GM12878 (cell line): ENCODE results near the gene RALGDS. TPM values are rescaled to one million over a fixed set of nuclear protein-coding genes. Genes with fewer than 3 reads are reported as not detected.
A peak's percentile ranks its signal among the peaks of the same experiment; 100 is the strongest.

Source experiments
- ATAC-seq: fragments of 200-7000 bp; cut with Tn5 transposase; 3 replicates; pipeline ENCODE4 v1.9.1; 2020; ENCODE audit warnings: mild to moderate bottlenecking, moderate library complexity
- BruUV-seq: library from RNA; stranded (reverse); fragments of 400-500 nt; replicated peaks from 2 replicates; lab custom pipeline; 2021; lab: Mats Ljungman, UMichigan
- CTCF ChIA-PET: fragments of 300-600 bp; sonication (Branson Sonifier 250); formaldehyde crosslinking; extraction: SDS; loops from one replicate; lab custom pipeline; 2021; ENCODE audit warnings: inconsistent platforms; lab: Yijun Ruan, JAX
- POLR2A ChIA-PET: fragments of 350-600 bp; formaldehyde crosslinking; extraction: SDS; loops from one replicate; lab custom pipeline; 2021; ENCODE audit warnings: inconsistent platforms; lab: Charles Lee
- RAD21 ChIA-PET: fragments of 300-600 bp; sonication (Branson Sonifier 250); formaldehyde crosslinking; loops from one replicate; lab custom pipeline; 2023; ENCODE audit warnings: antibody characterized with exemption; ENCODE audit not compliant: unreplicated experiment; lab: Charles Lee
- SMC1A ChIA-PET: fragments of 300-600 bp; sonication (Branson Sonifier 250); formaldehyde crosslinking; loops from one replicate; lab custom pipeline; 2023; ENCODE audit not compliant: unreplicated experiment, uncharacterized antibody; lab: Charles Lee
- DNase-seq: peaks from one replicate; pipeline ENCODE4 v3.0.0-alpha.2; 2011; ENCODE audit warnings: low read depth, low spot score
- FAIRE-seq: peaks from 3 replicates; lab custom pipeline; 2011; peaks lifted over from hg19 to GRCh38; lab: Jason Lieb, UNC
- H2AFZ ChIP-seq: 2 replicates; pipeline ENCODE4 v1.6.0; 2011; ENCODE audit warnings: low read depth, low read length, control low read depth; ENCODE audit not compliant: control insufficient read depth
- H3K27ac ChIP-seq: 2 replicates; pipeline ENCODE4 v1.5.1; 2011; ENCODE audit warnings: control low read depth; ENCODE audit not compliant: control insufficient read depth, insufficient read depth
- H3K27me3 ChIP-seq, 2 experiments: replicated peaks in 1 of 2; 2 replicates each; pipeline versions ENCODE4 v1.6.0 to v1.6.1; 2011; ENCODE audit warnings: low read length in 1 of 2; ENCODE audit not compliant: control insufficient read depth in 2 of 2, insufficient read depth in 2 of 2
- H3K36me3 ChIP-seq, 2 experiments: 2 replicates each; pipeline ENCODE4 v1.5.1; 2011; ENCODE audit warnings: low read length in 1 of 2; ENCODE audit not compliant: control insufficient read depth in 2 of 2, insufficient read depth in 2 of 2
- H3K4me1 ChIP-seq: 2 replicates; pipeline ENCODE4 v1.6.1; 2011; ENCODE audit warnings: mild to moderate bottlenecking, low read length, moderate library complexity, mixed read lengths; ENCODE audit not compliant: control insufficient read depth, insufficient read depth
- H3K4me2 ChIP-seq: 2 replicates; pipeline ENCODE4 v1.6.0; 2011; ENCODE audit warnings: control low read depth; ENCODE audit not compliant: control insufficient read depth, insufficient read depth
- H3K4me3 ChIP-seq: fragments of 200-600 bp; sonication (generic); 2 replicates; pipeline ENCODE4 v1.5.1; 2016
- H3K79me2 ChIP-seq: 2 replicates; pipeline ENCODE4 v1.6.0; 2011; ENCODE audit warnings: low read length; ENCODE audit not compliant: control insufficient read depth, insufficient read depth
- H3K9ac ChIP-seq: 2 replicates; pipeline ENCODE4 v1.8.0; 2011; ENCODE audit warnings: low read length, control low read depth, mixed read lengths; ENCODE audit not compliant: control insufficient read depth, insufficient read depth
- H3K9me3 ChIP-seq: replicated peaks from 3 replicates; pipeline ENCODE4 v1.5.1; 2011; ENCODE audit warnings: mild to moderate bottlenecking, low read length; ENCODE audit not compliant: control insufficient read depth, insufficient read depth
- H4K20me1 ChIP-seq: 2 replicates; pipeline ENCODE4 v1.6.0; 2011; ENCODE audit not compliant: control insufficient read depth, insufficient read depth
- ASH2L ChIP-seq: fragments of 300-600, 200-600 bp; sonication (generic); IDR thresholded peaks from 2 replicates; pipeline ENCODE4 v1.6.1; 2017; ENCODE audit warnings: low read depth, mild to moderate bottlenecking, borderline replicate concordance
- ATF2 ChIP-seq: IDR thresholded peaks from 2 replicates; pipeline ENCODE4 v1.6.1; 2012; ENCODE audit warnings: low read length, inconsistent platforms
- BHLHE40 ChIP-seq, 2 experiments: fragments of 450-650 bp in 1 of 2; IDR thresholded peaks; 2 replicates each; pipeline ENCODE4 v1.6.1; 2011 to 2017; ENCODE audit warnings: low read depth in 2 of 2, borderline replicate concordance in 1 of 2, improper control_type of control experiment in 1 of 2, low read length in 1 of 2, mild to moderate bottlenecking in 1 of 2
- CEBPB ChIP-seq, 2 experiments: fragments of 150-350 bp in 1 of 2; IDR thresholded peaks; 2 replicates each; pipeline ENCODE4 v1.6.1; 2012 to 2014; ENCODE audit warnings: low read depth in 2 of 2, low read length in 2 of 2, borderline replicate concordance in 1 of 2, inconsistent platforms in 1 of 2
- CHD2 ChIP-seq: IDR thresholded peaks from 2 replicates; pipeline ENCODE4 v1.6.1; 2011; ENCODE audit warnings: low read depth, low read length, improper control_type of control experiment, borderline replicate concordance
- EED ChIP-seq: sonication (generic); IDR thresholded peaks from 2 replicates; pipeline ENCODE4 v1.6.1; 2016; ENCODE audit warnings: antibody characterized with exemption, low read depth
- FOXM1 ChIP-seq: IDR thresholded peaks from 2 replicates; pipeline ENCODE4 v1.6.1; 2012; ENCODE audit warnings: low read depth, mild to moderate bottlenecking, inconsistent platforms, low read length, moderate library complexity
- HSF1 ChIP-seq: fragments of 150-350 bp; IDR thresholded peaks from 2 replicates; pipeline ENCODE4 v1.6.1; 2014; ENCODE audit warnings: mild to moderate bottlenecking, low read depth, low read length
- KDM1A ChIP-seq: fragments of 200-600 bp; sonication (generic); IDR thresholded peaks from 2 replicates; pipeline ENCODE4 v1.6.1; 2016; ENCODE audit warnings: borderline replicate concordance
- POLR2AphosphoS2 ChIP-seq: IDR thresholded peaks from 2 replicates; pipeline ENCODE4 v1.6.1; 2011; ENCODE audit warnings: low read depth, mild to moderate bottlenecking, low read length, improper control_type of control experiment, moderate library complexity
- RBBP5 ChIP-seq: fragments of 200-600 bp; sonication (generic); conservative IDR thresholded peaks from 2 replicates; pipeline ENCODE4 v1.6.1; 2016
- SPI1 ChIP-seq: IDR thresholded peaks from 2 replicates; pipeline ENCODE4 v1.6.1; 2011; ENCODE audit warnings: low read depth, mild to moderate bottlenecking, low read length, moderate library complexity, borderline replicate concordance; ENCODE audit not compliant: insufficient read depth
- SRF ChIP-seq, 2 experiments: IDR thresholded peaks; 2 replicates each; pipeline ENCODE4 v1.6.1; 2011; ENCODE audit warnings: low read depth in 2 of 2, low read length in 2 of 2, mild to moderate bottlenecking in 1 of 2, moderate library complexity in 1 of 2
- TARDBP ChIP-seq: IDR thresholded peaks from 2 replicates; pipeline ENCODE4 v1.6.1; 2016; ENCODE audit warnings: borderline replicate concordance
- TCF3 ChIP-seq: IDR thresholded peaks from 2 replicates; pipeline ENCODE4 v1.6.1; 2012; ENCODE audit warnings: low read depth, mild to moderate bottlenecking, low read length, borderline replicate concordance; ENCODE audit not compliant: insufficient read depth
- YY1 ChIP-seq: IDR thresholded peaks from 2 replicates; pipeline ENCODE4 v1.6.1; 2011; ENCODE audit warnings: low read depth, mild to moderate bottlenecking, low read length
- WGBS: methylation state at CpG from one replicate; pipeline ENCODE4 v1.1.6; 2016; ENCODE audit warnings: low lambda C conversion rate; ENCODE audit not compliant: insufficient replicate concordance, insufficient coverage; ENCODE audit errors: missing lambda C conversion rate; 5-methylcytosine and 5-hydroxymethylcytosine counted together
- in situ Hi-C: fragments of 300-500 bp; cut with MboI; formaldehyde crosslinking; loops from 9 replicates; pipeline ENCODE4 v1.14.3; 2018; ENCODE audit warnings: mixed read lengths
- intact Hi-C: fragments of 100-400 bp; cut with micrococcal nuclease; formaldehyde crosslinking; loops from one replicate; pipeline ENCODE4 v1.14.2; 2022; ENCODE audit not compliant: unreplicated experiment
- polyA plus RNA-seq, 11 experiments: library from polyadenylated mRNA; depleted of rRNA in 4 of 11; unstranded in 6 of 11; stranded (reverse) in 5 of 11; fragments of >200 nt; fragmentation: Nextera tagmentation in 4 of 11; fragmentation: Illumina TruSeq in 1 of 11; extraction: Ambion mirVana in 4 of 11; extraction: Trizol in 1 of 11; gene quantifications; 1 replicate in 1 of 11; 2 replicates in 10 of 11; pipeline versions ENCODE4 v1.2.1 to v1.2.3, GENCODE V29; 2011 to 2016; ENCODE audit warnings: inconsistent platforms in 2 of 11, missing spikeins in 2 of 11, low read depth in 1 of 11
- total RNA-seq, 4 experiments: library from RNA; depleted of rRNA in 3 of 4; stranded (reverse); fragments of >200 nt in 3 of 4; fragmentation: Illumina TruSeq in 1 of 4; extraction: Trizol in 1 of 4; gene quantifications; 2 replicates each; pipeline versions ENCODE4 v1.2.1 to v1.2.3, GENCODE V29; 2013 to 2021

The RALGDS gene
- total and polyA plus RNA-seq, 10 of the 15 experiments (the other 5 are each of a cell fraction or from before 2014, with no cell fraction given): 1.3 to 48.6 (median 21.2) TPM

GRCh38 chr9:133132174-133132573 lies 11.1 kb upstream of the RALGDS start (continued):
- TF ChIP-seq HSF1: no peak
- TF ChIP-seq SPI1: no peak
- no peak for TF ChIP-seq KDM1A
- no peak for TF ChIP-seq POLR2AphosphoS2
- TF ChIP-seq BHLHE40 (IDR thresholded peaks at IDR 0.05; ENCODE audit: borderline replicate concordance in 1 of 2, low read depth in 2 of 2, low read length in 1 of 2): no peak
- no peak for TF ChIP-seq ASH2L

- no peak for DNase-seq
- H3K27ac ChIP-seq: peak overlapping the region; percentile 81
- no peak overlapping the region for H2AFZ ChIP-seq
- peaks cover 49% of the 10 kb centered on the region for H3K4me1 ChIP-seq
- ATAC-seq: no peak
- no peaks in the 10 kb centered on the region; the same call in 1 of the 2 replicates for H4K20me1 ChIP-seq
- no peak for FAIRE-seq
- POLR2A ChIA-PET: interaction anchor here (1.3 to 3.4 kb wide), 5 partner anchors 10 to 16 kb away, joined by 3 to 26 read pairs (median 4); partner anchors contain the start of gene RALGDS
- H3K79me2 ChIP-seq: peaks cover 66% of the 10 kb centered on the region
- H3K4me3 ChIP-seq: no peak overlapping the region
- SMC1A ChIA-PET: interaction anchor here (0.8 to 5.9 kb wide), 2 partner anchors 14 kb away, joined by 3 to 48 read pairs; no protein-coding TSS in a partner anchor
- TF ChIP-seq YY1: no peak
- TF ChIP-seq RBBP5: no peak
- TF ChIP-seq FOXM1: no peak
- no peak for TF ChIP-seq TCF3
- TF ChIP-seq ATF2: no peak
- TF ChIP-seq CHD2: no peak
- TF ChIP-seq TARDBP: no peak
- no peak for TF ChIP-seq CEBPB (IDR thresholded peaks at IDR 0.05; ENCODE audit: borderline replicate concordance in 1 of 2, low read depth in 2 of 2, low read length in 2 of 2)
- TF ChIP-seq EED: no peak
- no peak for TF ChIP-seq SRF (IDR thresholded peaks at IDR 0.05; ENCODE audit: low read depth in 2 of 2, low read length in 2 of 2)
- RAD21 ChIA-PET: interaction anchor here (1.4 to 1.8 kb wide), 3 partner anchors 12 to 16 kb away, joined by 4 to 12 read pairs (median 9); no protein-coding TSS in a partner anchor
- in situ Hi-C loops: loop anchor here (25.0 kb wide), 1 partner anchor 1869 kb away; no protein-coding TSS in a partner anchor
- H3K4me2 ChIP-seq: peak overlapping the region; percentile 54; the same call in 1 of the 2 replicates
- intact Hi-C loops: no loop called here
- no peaks in the 10 kb centered on the region for H3K9me3 ChIP-seq
- BruUV-seq: no TSS peak
- H3K9ac ChIP-seq: peak overlapping the region; percentile 46
- CTCF ChIA-PET: interaction anchor here (0.8 to 2.1 kb wide), 3 partner anchors 13 to 17 kb away, joined by 3 to 16 read pairs (median 4); no protein-coding TSS in a partner anchor
- 42% methylated on average over 5 of the region's 5 CpGs for WGBS
- no peaks in the 10 kb centered on the region for H3K27me3 ChIP-seq
- peaks cover 0 to 4% of the 10 kb centered on the region in 2 experiments; a peak in 3 of 4 replicates for H3K36me3 ChIP-seq
Observed at GRCh38 chr9:133131506-133131905, 10.5 kb upstream of the RALGDS start.
